HL-60 (cell line): Measurements from ENCODE around the gene C1QTNF9.
"Not testable (repeated sequence)": the region's sequence is repeated elsewhere in the genome, so short reads cannot be mapped to it uniquely, and the experiment has no call there.

Experiments
- GABPA ChIP-seq: IDR thresholded peaks from 2 replicates; pipeline ENCODE4 v1.6.1; 2012; ENCODE audit warnings: low read depth
- POLR2AphosphoS5 ChIP-seq: IDR thresholded peaks from 2 replicates; pipeline ENCODE4 v1.6.1; 2012; ENCODE audit warnings: low read depth
- SPI1 ChIP-seq: IDR thresholded peaks from 2 replicates; pipeline ENCODE4 v1.6.1; 2012; ENCODE audit warnings: low read depth, mild to moderate bottlenecking, borderline replicate concordance
- TF ChIP-seq, protein P1 (sequence below): IDR thresholded peaks from one replicate; pipeline ENCODE4 v1.5.1; 2011; ENCODE audit warnings: low read length, control low read depth, inconsistent platforms; ENCODE audit not compliant: insufficient read depth

DNA sequence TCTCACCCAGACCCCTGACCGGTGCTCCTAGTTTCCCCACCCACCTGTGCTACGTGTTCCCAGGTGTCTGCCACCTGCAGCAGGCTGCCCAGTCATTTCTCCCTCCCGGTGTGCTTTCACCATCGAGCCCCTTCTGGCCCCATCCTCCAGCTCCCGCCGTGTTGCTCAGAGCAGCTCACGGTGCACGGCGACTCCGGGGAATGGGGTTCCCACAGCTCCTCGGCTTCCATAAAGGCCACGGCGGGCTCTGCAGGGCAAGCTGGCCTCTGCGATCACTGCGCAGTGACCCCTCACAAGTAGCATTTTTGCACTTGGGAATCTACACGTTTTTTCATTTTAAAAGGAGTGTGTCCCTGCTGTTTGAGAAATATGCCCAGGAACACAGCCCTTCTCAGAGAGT lies 49.5 kb downstream of the C1QTNF9 start:
- TF ChIP-seq, protein P1, sequence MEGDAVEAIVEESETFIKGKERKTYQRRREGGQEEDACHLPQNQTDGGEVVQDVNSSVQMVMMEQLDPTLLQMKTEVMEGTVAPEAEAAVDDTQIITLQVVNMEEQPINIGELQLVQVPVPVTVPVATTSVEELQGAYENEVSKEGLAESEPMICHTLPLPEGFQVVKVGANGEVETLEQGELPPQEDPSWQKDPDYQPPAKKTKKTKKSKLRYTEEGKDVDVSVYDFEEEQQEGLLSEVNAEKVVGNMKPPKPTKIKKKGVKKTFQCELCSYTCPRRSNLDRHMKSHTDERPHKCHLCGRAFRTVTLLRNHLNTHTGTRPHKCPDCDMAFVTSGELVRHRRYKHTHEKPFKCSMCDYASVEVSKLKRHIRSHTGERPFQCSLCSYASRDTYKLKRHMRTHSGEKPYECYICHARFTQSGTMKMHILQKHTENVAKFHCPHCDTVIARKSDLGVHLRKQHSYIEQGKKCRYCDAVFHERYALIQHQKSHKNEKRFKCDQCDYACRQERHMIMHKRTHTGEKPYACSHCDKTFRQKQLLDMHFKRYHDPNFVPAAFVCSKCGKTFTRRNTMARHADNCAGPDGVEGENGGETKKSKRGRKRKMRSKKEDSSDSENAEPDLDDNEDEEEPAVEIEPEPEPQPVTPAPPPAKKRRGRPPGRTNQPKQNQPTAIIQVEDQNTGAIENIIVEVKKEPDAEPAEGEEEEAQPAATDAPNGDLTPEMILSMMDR = not testable (repeated sequence)
- not testable (repeated sequence) for TF ChIP-seq POLR2AphosphoS5, GABPA, SPI1
